Measurements from ENCODE around the gene CTCFL. TPM values are rescaled to one million over a fixed set of nuclear protein-coding genes. Genes with fewer than 3 reads are reported as not detected.

CTCFL gene
- total and polyA plus RNA-seq, 2 of the 13 experiments (the other 11 are each of a cell fraction or from before 2014, with no cell fraction given), result 0.04 TPM; not detected in 1

GRCh38 chr20:57558614-57559288 is 33.8 kb upstream of the CTCFL start:
- ChIA-PET CTCF (ENCODE audit: low intra/inter-chr PET ratio, low total read pairs) (no interaction called here), POLR2A (interaction anchor here (0.9 to 5.6 kb wide), 10 partner anchors 10 to 34 kb away, joined by 3 to 96 read pairs (median 11); no protein-coding TSS in a partner anchor)
- BruUV-seq (replicated peaks), result no TSS peak
- in situ Hi-C loops (cut with HindIII; ENCODE audit: extremely low pct_ligation_motif_present, low pct_unique_long_range_greater_than_20kb) (no loop called here), intact Hi-C loops (cut with micrococcal nuclease; ENCODE audit: unreplicated experiment) (loop anchor here (5.0 kb wide), 1 partner anchor 34 kb away; no protein-coding TSS in a partner anchor)
- DNase-seq (ENCODE audit: low spot score) (peak; percentile 49), FAIRE-seq (peak; percentile 87), ATAC-seq (peak; percentile 10)
- peaks cover 10% of the 10 kb centered on the region for H3K79me2 ChIP-seq (ENCODE audit: insufficient read depth, low read length)
- peak overlapping the region; percentile 80 for H3K27ac ChIP-seq (ENCODE audit: extremely low read length, insufficient read depth, low read length)
- H2AFZ ChIP-seq (ENCODE audit: low read length), result no peak overlapping the region
- H3K9me3 ChIP-seq (ENCODE audit: low read length), result no peaks in the 10 kb centered on the region
- H3K4me1 ChIP-seq (ENCODE audit: insufficient read depth, low read length), result peaks cover 96% of the 10 kb centered on the region
- H3K36me3 ChIP-seq (replicated peaks in 1 of 2; ENCODE audit: control insufficient read depth in 1 of 2, insufficient read depth in 2 of 2, low read length in 2 of 2), result peaks cover 0 to 14% of the 10 kb centered on the region in 2 experiments; a peak in 2 of 5 replicates
- peak overlapping the region; percentile 61 for H3K9ac ChIP-seq (ENCODE audit: insufficient read depth, low read depth, low read length)
- peaks cover 7 to 25% of the 10 kb centered on the region in 2 experiments for H3K27me3 ChIP-seq (ENCODE audit: control insufficient read depth in 1 of 2, insufficient read depth in 2 of 2, low read length in 2 of 2)
- 1% methylated on average over 15 of the region's 15 CpGs for WGBS (ENCODE audit: low lambda C conversion rate)
- peak overlapping the region; percentile 77 for H3K4me2 ChIP-seq (ENCODE audit: low read depth, low read length)
- H4K20me1 ChIP-seq (ENCODE audit: insufficient read depth, low read length), result no peaks in the 10 kb centered on the region; the same call in 1 of the 2 replicates
- H3K4me3 ChIP-seq (replicated peaks in 1 of 3; ENCODE audit: insufficient read depth in 1 of 3, low read depth in 2 of 3, low read length in 3 of 3), result peak overlapping the region in 2 of 3 experiments; percentile 19 to 57; a peak in 4 of 6 replicates
- TF ChIP-seq ZNF441 (CRISPR knock-in tag; IDR thresholded peaks at IDR 0.05; ENCODE audit: borderline replicate concordance) (peak; percentile 44; the same call in 1 of the 2 replicates), ZNF781 (CRISPR knock-in tag; IDR thresholded peaks at IDR 0.05; ENCODE audit: borderline replicate concordance, not compliant biosample characterization) (no peak), ZMYM2 (CRISPR knock-in tag; IDR thresholded peaks at IDR 0.05) (no peak), PCBP2 (optimal IDR thresholded peaks at IDR 0.05; ENCODE audit: low read depth, low read length, poor library complexity, severe bottlenecking) (no peak), RFX5 (IDR thresholded peaks at IDR 0.05; ENCODE audit: low read depth, low read length) (no peak), ZNF367 (CRISPR knock-in tag; IDR thresholded peaks at IDR 0.05; ENCODE audit: borderline replicate concordance) (no peak), ZNF235 (CRISPR knock-in tag; IDR thresholded peaks at IDR 0.05; ENCODE audit: borderline replicate concordance) (no peak), NR2F6 (IDR thresholded peaks at IDR 0.05) (peak; percentile 19; the same call in 1 of the 2 replicates), NR2F6 (CRISPR knock-in tag; IDR thresholded peaks at IDR 0.05) (no peak; the same call in 1 of the 2 replicates), NFE2 (CRISPR knock-in tag; IDR thresholded peaks at IDR 0.05) (no peak), ZNF33A (CRISPR knock-in tag; IDR thresholded peaks at IDR 0.05; ENCODE audit: borderline replicate concordance) (no peak), MTF1 (CRISPR knock-in tag; IDR thresholded peaks at IDR 0.05) (no peak), ZNF878 (CRISPR knock-in tag; IDR thresholded peaks at IDR 0.05) (no peak), ZBTB1 (CRISPR knock-in tag; IDR thresholded peaks at IDR 0.05; ENCODE audit: borderline replicate concordance) (no peak), KLF13 (CRISPR knock-in tag; IDR thresholded peaks at IDR 0.05) (no peak), FUBP1 (CRISPR knock-in tag; IDR thresholded peaks at IDR 0.05; ENCODE audit: borderline replicate concordance) (no peak), ZIK1 (CRISPR knock-in tag; IDR thresholded peaks at IDR 0.05; ENCODE audit: borderline replicate concordance, low read depth) (no peak), ZMYM4 (CRISPR knock-in tag; IDR thresholded peaks at IDR 0.05) (0 out of 2 replicates have a peak, but pooled peaks have one; percentile 10), HDAC1 (CRISPR knock-in tag; IDR thresholded peaks at IDR 0.05) (peak; percentile 60), SOX6 (IDR thresholded peaks at IDR 0.05) (no peak), SOX6 (CRISPR knock-in tag; IDR thresholded peaks at IDR 0.05) (peak; percentile 34; the same call in 1 of the 2 replicates), ZNF549 (CRISPR knock-in tag; IDR thresholded peaks at IDR 0.05) (no peak), ZSCAN31 (CRISPR knock-in tag; IDR thresholded peaks at IDR 0.05; ENCODE audit: low read depth) (no peak), U2AF1 (optimal IDR thresholded peaks at IDR 0.05; ENCODE audit: low read depth, low read length) (no peak), ETV5 (CRISPR knock-in tag; IDR thresholded peaks at IDR 0.05; ENCODE audit: borderline replicate concordance) (peak; percentile 29; the same call in 1 of the 2 replicates), TBL1XR1 (IDR thresholded peaks at IDR 0.05; ENCODE audit: borderline replicate concordance, low read length, partially characterized antibody) (no peak)
